ENCODE data around the gene SLC25A38. TPM values are rescaled to one million over a fixed set of nuclear protein-coding genes. Genes with fewer than 3 reads are reported as not detected.

Gene SLC25A38
- polyA plus RNA-seq, 3 donors, result 5.7 to 8.9 (median 7.5) TPM

DNA sequence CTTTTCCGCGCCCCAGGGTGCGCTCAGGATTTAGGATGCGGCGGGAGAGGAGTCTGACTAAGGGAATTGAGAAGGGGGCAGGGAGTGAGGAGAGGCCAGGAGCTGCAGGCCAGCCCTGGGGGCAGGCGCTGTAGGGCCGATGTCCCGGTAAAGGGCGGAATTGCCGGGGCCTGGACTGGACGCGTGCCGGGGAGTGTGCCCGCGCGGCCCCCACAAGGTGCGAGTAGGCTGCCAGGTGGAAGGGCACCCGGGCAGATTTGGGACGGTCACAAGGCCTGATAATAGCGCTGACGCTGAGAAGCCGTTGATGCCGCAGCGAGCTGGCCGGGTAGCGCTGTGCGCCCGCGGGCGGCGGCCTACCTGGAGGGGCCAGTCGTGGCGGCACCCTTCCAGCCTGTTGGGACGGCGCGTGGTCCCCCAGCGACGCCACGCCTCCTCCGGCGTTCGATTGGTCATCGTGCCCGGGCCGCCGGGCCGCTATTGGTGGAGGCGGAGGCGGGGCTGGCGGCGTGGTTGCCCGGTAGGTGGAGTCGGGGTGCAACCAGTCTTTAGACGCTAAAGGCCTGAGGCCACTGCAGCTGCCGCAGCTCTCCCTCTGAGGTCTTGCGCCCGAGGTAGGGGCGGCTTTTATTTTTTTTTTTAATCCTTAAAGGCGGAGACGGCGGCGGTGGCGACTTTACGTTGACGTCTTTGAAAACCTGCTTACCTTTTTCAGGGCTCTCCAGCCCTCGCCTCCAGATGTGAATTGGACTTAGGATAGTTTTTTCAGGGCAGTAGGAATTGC is 903 bp downstream of the SLC25A38 start:
- no peaks in the 10 kb centered on the region for H3K9me3 ChIP-seq (replicated peaks in 1 of 2; ENCODE audit: control insufficient read depth in 1 of 2, insufficient read depth in 1 of 2, low read length in 2 of 2)
- Mint-ChIP-seq H3K4me1 (peaks cover 36% of the 10 kb centered on the region), H3K36me3 (peaks cover 4 to 5% of the 10 kb centered on the region in 2 donors), H3K4me3 (peak overlapping the region; percentile 94 to 97), H3K27me3 (ENCODE audit: low read depth in 3 of 3) (peaks cover 0 to 3% (median 2%) of the 10 kb centered on the region in 3 donors), H3K27ac (peak overlapping the region; percentile 90 to 98 (median 95)), H3K9me3 (no peaks in the 10 kb centered on the region)
- peak overlapping the region; percentile 61 to 81 (median 75) for H3K4me3 ChIP-seq (replicated peaks in 1 of 3; ENCODE audit: low read depth in 2 of 3, low read length in 3 of 3)
- peak; percentile 84 to 90 (median 85) for DNase-seq
- peak overlapping the region; percentile 77 for H3K9ac ChIP-seq (ENCODE audit: insufficient read depth, low read length, poor library complexity, severe bottlenecking)
- peak overlapping the region; percentile 93 for H2AFZ ChIP-seq (ENCODE audit: insufficient read depth, low read depth, low read length, poor library complexity, severe bottlenecking)
- H3K27me3 ChIP-seq (ENCODE audit: control insufficient read depth in 2 of 2, insufficient read depth in 2 of 2, low read length in 2 of 2), result no peaks in the 10 kb centered on the region
- no peaks in the 10 kb centered on the region for H3K36me3 ChIP-seq (replicated peaks in 1 of 2; ENCODE audit: control insufficient read depth in 1 of 2, insufficient read depth in 2 of 2, low read length in 2 of 2)
- H3K27ac ChIP-seq (ENCODE audit: low read depth in 1 of 2, low read length in 2 of 2), result peak overlapping the region; percentile 79 to 85
- peaks cover 15% of the 10 kb centered on the region for H4K20me1 ChIP-seq (ENCODE audit: insufficient read depth, low read length)
- H3K79me2 ChIP-seq (ENCODE audit: insufficient read depth, low read length), result peaks cover 37% of the 10 kb centered on the region
- peaks cover 16 to 22% of the 10 kb centered on the region in 2 donors for H3K4me1 ChIP-seq (ENCODE audit: control insufficient read depth in 1 of 2, insufficient read depth in 2 of 2, low read length in 2 of 2)
- TF ChIP-seq, protein P1, sequence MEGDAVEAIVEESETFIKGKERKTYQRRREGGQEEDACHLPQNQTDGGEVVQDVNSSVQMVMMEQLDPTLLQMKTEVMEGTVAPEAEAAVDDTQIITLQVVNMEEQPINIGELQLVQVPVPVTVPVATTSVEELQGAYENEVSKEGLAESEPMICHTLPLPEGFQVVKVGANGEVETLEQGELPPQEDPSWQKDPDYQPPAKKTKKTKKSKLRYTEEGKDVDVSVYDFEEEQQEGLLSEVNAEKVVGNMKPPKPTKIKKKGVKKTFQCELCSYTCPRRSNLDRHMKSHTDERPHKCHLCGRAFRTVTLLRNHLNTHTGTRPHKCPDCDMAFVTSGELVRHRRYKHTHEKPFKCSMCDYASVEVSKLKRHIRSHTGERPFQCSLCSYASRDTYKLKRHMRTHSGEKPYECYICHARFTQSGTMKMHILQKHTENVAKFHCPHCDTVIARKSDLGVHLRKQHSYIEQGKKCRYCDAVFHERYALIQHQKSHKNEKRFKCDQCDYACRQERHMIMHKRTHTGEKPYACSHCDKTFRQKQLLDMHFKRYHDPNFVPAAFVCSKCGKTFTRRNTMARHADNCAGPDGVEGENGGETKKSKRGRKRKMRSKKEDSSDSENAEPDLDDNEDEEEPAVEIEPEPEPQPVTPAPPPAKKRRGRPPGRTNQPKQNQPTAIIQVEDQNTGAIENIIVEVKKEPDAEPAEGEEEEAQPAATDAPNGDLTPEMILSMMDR (IDR thresholded peaks at IDR 0.05), result no peak
- intact Hi-C loops (cut with micrococcal nuclease), result no loop called here
- under 1% methylated on average over 61 of the region's 66 CpGs for WGBS (ENCODE audit: insufficient coverage)
- H3K4me2 ChIP-seq (replicated peaks; ENCODE audit: extremely low read depth, low read length, poor library complexity, severe bottlenecking), result peak overlapping the region; percentile 91

DNA sequence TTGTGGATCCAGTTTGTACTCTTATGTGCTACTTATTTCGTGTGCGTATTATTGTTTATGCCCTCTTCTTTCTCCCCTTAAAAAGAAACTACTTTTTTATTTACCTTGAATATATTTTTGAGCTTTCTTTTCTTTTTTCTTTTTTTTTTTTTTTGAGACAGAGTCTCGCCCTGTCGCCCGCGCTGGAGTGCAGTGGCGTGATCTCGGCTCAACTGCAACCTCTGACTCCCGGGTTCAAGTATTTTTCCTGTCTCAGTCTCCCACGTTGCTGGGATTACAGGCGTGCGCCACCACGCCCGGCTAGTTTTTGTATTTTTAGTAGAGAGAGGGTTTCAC is 1.5 kb downstream of the SLC25A38 start:
- Histone ChIP-seq H3K9ac (ENCODE audit: insufficient read depth, low read length, poor library complexity, severe bottlenecking) (peak overlapping the region; percentile 77), H3K4me3 (replicated peaks in 1 of 3; ENCODE audit: low read depth in 2 of 3, low read length in 3 of 3) (peak overlapping the region in 1 of 3 experiments; percentile 81), H3K4me1 (ENCODE audit: control insufficient read depth in 1 of 2, insufficient read depth in 2 of 2, low read length in 2 of 2) (peaks cover 16 to 22% of the 10 kb centered on the region in 2 donors), H2AFZ (ENCODE audit: insufficient read depth, low read depth, low read length, poor library complexity, severe bottlenecking) (peak overlapping the region; percentile 93), H3K9me3 (replicated peaks in 1 of 2; ENCODE audit: control insufficient read depth in 1 of 2, insufficient read depth in 1 of 2, low read length in 2 of 2) (no peaks in the 10 kb centered on the region), H3K27me3 (ENCODE audit: control insufficient read depth in 2 of 2, insufficient read depth in 2 of 2, low read length in 2 of 2) (no peaks in the 10 kb centered on the region), H3K36me3 (replicated peaks in 1 of 2; ENCODE audit: control insufficient read depth in 1 of 2, insufficient read depth in 2 of 2, low read length in 2 of 2) (peaks cover 0 to 5% of the 10 kb centered on the region in 2 donors), H3K4me2 (replicated peaks; ENCODE audit: extremely low read depth, low read length, poor library complexity, severe bottlenecking) (peak overlapping the region; percentile 91), H3K27ac (ENCODE audit: low read depth in 1 of 2, low read length in 2 of 2) (no peak overlapping the region), H3K79me2 (ENCODE audit: insufficient read depth, low read length) (peaks cover 37% of the 10 kb centered on the region), H4K20me1 (ENCODE audit: insufficient read depth, low read length) (peaks cover 15% of the 10 kb centered on the region)
- Mint-ChIP-seq H3K9me3 (no peaks in the 10 kb centered on the region), H3K27me3 (ENCODE audit: low read depth in 3 of 3) (peaks cover 0 to 3% (median 0%) of the 10 kb centered on the region in 3 donors), H3K4me1 (peaks cover 36% of the 10 kb centered on the region), H3K36me3 (peaks cover 9 to 10% of the 10 kb centered on the region in 2 donors), H3K4me3 (peak overlapping the region in 1 of 2 donors; percentile 97), H3K27ac (peak overlapping the region in 2 of 7 donors; percentile 41 to 49)
- 92% methylated on average over 12 of the region's 14 CpGs for WGBS (ENCODE audit: insufficient coverage)
- intact Hi-C loops (cut with micrococcal nuclease), result no loop called here
- TF ChIP-seq, protein P1 (IDR thresholded peaks at IDR 0.05), result no peak
- no peak for DNase-seq
